NCI-H1092 (cell line): Measurements from ENCODE around the gene URM1.
"Not testable (repeated sequence)": the region's sequence is repeated elsewhere in the genome, so short reads cannot be mapped to it uniquely, and the experiment has no call there.

Experiments
- DNase-seq: peaks from one replicate; lab custom pipeline; 2025; lab: John Stamatoyannopoulos, UW

The URM1 gene

DNA sequence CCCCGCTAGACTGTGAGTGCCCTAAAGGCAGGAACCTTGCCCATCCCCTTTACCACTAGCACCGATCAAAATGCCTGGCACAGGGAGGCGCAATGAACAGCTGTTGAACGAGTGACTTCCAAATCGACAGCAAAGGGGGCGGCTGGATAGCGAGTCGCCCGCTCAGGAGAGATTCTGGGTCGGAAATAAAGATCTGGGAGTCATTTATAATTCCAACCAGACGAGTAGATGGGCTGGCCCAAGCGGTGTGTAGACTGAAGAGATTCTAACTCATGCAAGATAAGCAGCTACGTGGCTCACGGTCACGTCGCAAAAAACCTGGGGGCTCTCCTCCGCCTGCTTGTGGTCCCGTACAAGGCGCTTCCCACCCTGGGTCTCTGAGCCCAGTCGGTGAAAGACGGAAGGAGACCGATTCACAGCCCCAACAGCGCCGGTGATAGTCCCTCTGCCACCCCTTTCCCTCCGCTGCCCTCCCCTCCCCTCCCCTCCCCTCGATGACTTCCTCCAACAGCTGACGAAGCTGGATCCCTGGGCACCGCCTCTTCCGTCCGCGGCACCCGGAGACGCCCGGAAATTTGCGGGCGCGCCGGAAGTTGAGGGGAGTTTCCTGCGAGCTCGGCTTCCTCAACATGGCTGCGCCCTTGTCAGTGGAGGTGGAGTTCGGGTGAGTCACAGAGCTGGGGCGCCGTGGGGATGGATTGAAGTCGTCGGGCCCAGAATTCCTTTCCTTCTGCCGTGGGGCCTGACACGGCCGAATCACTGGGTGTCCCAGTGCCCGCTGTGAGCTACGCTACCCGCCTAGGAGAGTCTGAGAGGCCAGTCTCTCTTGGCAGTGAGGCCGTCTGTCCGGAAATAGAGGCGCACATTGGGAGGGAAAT is at the start of gene URM1:
TSS of gene URM1 (plus strand) at position 623 of the 878 bp plus-strand sequence. CDS start at position 630, 7 bp downstream.
- peak; percentile 91 for DNase-seq

DNA sequence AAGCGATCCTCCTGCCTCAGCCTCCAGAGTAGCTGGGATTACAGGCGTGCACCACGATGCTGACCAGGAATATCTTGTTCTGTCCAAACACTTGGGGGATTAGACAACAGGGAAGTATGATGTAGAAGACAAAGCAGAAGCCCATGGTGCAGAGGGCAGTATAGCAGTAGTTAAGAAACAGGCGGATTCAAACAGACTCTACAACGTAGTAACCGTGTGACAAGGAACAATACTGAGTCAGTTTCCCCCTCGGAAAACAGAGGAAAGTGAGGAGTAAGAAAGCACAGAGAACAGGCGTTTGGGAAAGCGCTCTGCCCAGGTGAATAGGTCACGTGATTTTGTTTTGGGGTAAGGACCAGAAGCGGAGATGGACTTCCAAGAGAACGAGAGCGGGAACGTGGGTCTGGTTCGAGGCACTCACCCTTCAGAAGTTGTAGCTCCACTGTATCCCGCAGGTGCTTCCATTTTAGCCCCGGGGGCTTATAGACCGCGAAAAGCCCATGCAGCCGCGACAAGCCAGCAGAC is 49.2 kb upstream of the URM1 start:
- no peak for DNase-seq

DNA sequence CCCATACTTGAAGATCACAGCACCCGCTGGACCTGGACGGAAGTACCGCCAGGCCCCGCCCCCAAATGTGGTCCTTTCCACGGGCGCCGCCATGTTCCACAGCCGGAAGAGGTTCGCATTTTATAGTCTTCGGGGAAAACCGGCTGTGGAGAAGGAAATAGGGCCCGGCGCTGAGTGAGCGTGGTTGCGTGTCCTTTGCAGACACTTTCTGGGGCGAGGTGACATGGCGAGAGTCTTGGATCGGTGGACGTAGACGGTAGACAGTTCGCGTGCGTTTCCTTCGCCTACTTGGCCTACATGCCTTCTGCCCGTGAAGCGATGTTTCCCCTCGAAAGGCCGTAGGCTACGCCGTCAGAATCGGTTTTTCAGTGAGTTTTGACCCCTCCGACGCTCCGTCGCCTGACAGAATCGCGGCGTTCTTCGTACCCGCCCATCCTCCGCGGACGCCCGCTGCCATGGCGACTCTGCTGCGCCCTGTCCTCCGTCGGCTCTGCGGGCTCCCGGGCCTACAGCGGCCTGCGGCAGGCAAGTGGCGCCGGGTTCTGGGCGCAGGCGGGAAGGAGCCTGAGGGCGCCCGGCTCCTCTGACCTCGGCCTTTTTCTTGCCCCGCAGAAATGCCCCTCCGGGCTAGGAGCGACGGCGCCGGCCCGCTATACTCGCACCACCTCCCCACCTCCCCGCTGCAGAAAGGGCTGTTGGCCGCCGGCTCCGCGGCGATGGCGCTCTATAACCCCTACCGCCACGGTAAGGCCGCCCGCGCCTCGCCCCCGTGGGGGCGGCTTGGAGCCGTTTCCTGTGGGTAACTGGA is 48.6 kb upstream of the URM1 start, which contains the start of the genes COQ4 and TRUB2:
TSS of gene COQ4 (plus strand) at position 436 of the 808 bp plus-strand sequence. CDS start at position 456, 20 bp downstream.
TSS of gene TRUB2 (minus strand) at position 44 of the 808 bp plus-strand sequence. CDS start at position 5, 39 bp downstream.
- peak; percentile 93 for DNase-seq

DNA sequence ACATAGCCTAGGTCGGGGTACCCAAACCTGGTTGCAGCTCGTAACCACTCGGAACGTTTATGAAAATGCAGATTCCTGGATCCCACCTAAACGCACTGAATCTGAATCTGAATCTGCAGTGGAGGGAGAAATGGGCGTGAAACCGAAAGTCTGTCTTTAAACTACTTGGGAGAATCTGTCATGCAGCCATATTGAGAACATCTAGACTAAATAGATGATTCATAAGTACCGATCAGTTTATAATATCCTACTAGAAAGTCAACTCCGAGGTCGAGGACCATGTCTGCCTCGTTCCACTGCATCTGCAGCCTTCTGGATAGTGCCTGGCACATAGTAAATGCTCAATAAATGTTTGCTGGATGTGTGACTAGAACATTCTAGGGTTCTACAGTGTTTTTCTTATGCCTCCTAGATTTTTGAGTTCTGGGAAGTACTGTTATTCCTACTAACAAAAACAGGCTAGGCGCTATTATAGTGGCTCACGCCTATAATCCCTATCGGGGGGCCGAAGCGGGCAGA is 47.9 kb upstream of the URM1 start:
- no peak for DNase-seq

DNA sequence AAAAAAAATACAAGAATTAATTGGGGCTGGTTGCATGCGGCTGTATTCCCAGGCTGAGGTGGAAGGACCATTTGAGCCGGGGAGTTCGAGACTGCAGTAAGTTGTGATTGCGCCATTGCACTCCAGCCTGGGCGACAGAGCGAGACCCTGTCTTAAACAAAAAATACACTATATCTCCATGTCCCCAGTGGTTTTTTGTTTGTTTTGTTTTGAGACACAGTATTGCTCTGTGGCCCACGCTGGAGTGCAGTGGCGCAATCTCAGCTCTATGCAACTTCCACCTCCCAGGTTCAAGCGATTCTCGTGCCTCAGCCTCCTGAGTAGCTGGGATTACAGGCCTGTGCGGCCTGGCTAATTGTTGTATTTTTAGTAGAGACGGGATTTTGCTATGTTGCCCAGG is 47.4 kb upstream of the URM1 start:
- no peak for DNase-seq

DNA sequence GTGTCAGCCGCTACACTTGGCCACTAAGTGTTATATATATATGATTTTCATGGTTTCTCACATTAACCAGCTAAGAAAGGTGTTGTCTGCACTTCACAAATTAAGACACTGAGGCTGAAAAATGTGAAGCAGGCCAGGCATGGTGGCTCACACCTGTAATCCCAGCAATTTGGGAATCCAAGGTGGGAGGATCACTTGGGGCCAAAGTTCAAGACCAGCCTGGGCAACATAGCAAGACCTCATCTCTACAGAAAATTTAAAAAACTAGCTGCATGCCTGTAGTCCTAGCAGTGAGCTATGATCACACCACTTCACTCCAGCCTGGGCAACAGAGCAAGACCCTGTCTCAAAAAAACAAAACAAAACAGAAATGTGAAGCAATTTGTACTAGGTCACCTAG is 46.8 kb upstream of the URM1 start:
- DNase-seq = no peak

GRCh38 chr9:128325629-128326028 is 45.5 kb upstream of the URM1 start:
- no peak for DNase-seq

DNA sequence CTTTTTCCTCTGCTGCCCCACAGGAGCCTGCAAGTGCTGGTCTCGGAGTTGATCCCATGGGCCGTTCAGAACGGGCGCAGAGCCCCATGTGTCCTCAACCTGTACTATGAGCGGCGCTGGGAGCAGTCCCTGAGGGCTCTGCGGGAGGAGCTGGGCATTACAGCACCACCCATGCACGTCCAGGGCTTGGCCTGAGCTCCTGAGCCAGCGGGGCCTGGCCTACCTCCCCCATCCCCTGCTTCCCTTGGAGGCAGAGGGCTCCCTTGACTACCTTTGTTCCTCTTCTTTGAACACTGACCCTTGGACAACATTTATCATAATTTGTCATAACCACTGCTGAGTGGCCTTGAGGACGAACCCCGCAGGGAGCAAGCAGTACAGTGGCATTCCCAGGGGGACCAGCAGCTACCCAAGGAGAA is 37.7 kb upstream of the URM1 start:
- DNase-seq = no peak

DNA sequence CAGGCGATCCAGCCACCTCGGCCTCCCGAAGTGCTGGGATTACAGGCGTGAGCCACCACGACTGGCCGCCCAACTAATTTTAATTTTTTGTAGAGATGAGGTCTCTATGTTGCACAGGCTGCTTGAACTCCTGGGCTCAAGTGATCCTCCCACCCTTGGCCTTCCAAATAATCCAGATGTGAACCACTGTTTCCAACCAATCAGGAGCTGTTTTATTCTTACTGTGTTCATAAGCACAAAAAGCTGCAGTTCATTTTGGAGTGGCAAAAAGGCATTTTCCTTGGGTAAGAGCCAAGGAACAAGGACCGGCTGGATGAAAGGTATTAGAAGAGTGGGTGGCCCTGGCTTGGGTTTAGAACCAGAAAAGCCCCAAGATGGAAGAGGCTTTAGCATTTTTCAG is 36.0 kb upstream of the URM1 start:
- no peak for DNase-seq

DNA sequence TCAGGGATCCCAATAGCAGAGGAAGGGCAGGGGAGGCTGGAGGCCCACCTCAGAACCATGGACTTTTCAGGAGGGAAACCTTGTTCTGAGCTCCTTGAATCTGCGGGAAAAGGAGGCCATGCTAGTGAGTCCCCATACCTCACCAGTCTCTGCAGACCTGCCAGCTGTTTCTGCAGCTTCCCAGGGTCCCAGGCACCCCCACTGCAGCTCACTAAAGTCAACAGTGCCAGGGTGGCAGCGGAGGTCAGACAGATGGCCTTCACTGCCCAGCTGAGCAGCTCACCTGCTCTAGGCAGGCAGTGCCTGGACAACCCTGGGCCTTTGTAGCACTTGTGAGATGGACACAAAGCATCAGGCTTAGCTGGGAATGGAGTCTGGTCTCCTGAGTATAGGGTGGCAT is 35.3 kb upstream of the URM1 start:
- no peak for DNase-seq

DNA sequence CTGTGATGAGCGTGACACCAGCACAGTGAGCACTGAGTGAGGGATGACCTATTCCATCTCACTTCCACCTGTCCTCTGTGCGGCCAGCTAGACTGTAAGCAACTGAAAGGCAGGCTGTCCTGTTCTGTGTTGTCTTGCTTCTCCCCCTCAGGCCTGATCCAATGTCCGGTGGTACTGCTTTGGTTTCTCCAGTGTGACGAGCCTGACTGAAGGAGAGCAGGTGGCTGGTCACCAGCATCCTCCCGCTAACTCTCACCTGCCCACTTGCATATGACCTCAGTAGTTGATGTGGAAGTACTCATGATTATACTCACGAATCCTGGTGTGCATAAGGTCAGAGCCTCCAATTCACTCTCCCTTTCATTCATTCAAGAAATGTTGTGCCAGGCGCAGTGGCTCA is 33.2 kb upstream of the URM1 start:
- DNase-seq = no peak

DNA sequence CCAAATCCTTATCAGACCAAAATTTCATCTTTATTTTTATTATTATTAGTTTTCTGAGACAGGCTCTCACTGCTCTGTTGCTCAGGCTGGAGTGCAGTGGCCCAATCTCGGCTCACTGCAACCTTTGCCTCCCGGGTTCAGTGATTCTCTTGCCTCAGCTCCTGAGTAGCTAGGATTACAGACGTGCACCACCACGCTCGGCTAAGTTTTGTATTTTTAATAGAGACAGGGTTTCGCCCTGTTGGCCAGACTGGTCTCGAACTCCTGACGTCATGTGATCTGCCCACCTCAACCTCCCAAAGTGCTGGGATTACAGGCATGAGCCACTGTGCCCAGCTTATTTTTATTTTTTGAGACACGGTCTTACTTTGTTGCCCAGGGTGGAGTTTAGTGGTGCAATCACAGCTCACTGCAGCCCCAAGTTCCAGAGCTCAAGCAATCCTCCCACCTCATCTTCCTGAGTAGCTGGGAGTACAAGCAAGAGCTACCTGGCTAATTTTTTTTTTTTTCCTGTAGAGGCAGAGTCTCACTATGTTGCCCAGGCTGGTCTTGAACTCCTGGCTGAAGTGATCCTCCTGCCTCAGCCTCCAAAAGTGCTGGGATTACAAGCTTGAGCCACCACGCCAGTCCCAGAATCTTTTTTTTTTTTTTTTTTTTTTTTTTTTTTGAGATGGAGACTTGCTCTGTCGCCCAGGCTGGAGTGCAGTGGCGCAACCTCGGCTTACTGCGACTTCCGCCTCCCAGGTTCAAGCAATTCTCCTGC is 32.1 kb upstream of the URM1 start:
- not testable (repeated sequence) for DNase-seq

DNA sequence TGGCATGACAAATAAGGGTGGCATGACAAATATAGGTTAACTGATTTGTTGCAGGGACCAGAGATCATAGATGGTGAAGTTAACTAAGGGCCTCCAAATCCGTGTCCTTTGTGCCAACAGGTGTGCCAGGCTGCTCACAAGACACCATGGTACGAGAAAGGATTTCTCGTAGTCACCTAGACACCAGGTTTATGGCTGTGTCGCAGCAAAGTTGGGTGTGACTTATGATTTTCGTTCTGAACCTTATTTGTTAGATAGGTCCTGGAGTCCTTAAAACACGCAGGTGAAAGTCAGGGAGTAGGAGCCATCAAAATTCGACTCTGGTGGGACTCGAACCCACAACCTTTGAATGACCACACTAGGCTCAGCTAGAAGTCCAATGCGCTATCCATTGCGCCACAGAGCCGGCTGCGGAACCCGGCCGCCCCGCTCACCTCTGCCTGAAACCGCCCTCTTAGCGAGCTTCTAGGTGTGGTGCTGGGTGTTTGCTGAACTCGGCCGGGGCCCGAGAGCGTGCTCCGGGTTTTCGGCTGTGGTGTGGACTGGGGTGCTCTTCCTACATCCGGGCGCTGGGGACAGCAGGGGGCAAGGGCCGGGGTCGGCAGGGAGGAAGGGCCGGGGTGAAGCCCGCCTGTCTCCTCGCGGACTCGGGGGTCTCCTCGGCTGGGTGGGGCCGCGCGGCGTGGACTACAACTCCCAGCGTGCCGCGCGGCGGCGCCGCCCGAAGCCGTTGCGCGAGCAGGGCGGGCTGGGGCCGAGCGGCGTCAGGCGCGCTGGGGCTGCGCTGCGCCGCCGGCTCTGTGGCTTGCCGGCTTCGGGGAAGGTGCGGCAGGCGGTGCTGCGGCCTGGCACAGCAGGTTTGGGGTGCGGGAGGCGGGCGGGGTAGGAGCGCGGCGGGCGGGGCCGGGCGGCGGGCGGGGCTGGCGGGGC is 31.1 kb upstream of the URM1 start, which contains the start of gene SLC27A4:
TSS of gene SLC27A4 (plus strand) at position 767 of the 930 bp plus-strand sequence. CDS start 2,606 bp downstream, outside the sequence.
- DNase-seq = peak; percentile 62

DNA sequence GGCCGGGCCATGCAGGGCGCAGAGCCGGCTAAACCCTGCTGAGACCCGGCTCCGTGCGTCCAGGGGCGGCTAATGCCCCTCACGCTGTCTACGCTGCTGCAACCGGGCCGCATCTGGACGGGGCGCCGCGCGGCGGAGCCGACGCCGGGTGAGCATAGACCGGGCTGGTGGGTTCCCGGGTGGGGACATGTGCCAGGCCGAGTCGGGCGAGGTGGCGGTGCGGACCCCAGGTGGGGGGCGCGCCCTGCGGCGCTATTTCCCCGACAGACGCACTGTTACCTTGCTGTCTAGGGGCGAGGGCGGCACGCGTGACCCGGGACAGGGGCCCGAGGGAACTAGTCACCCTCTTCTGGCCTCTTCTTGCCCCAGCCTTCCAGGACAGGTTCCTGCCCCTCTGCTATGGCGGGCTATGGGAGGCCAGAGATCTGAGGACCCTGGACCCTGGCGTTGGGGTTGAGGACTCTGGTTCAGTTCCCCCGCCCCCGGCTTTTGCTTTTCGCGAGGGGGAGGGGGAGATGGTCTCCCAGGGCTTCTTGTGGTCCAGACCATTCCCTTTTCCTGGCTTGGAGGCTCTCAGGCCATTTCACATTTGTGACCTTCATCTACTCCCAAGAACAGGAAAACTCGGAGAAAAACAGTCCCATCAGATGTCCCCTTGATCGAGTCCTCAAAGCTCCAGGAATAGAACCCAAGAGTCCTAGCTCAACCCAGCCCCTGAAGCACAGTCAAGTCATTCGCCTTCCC is 30.3 kb upstream of the URM1 start:
- DNase-seq = peak; percentile 16

- peak; percentile 38 for DNase-seq
These were observed 29.7 kb upstream of the URM1 start for GRCh38 chr9:128341435-128341849.

- DNase-seq = no peak
These were observed 28.0 kb upstream of the URM1 start for GRCh38 chr9:128342971-128343680.

DNA sequence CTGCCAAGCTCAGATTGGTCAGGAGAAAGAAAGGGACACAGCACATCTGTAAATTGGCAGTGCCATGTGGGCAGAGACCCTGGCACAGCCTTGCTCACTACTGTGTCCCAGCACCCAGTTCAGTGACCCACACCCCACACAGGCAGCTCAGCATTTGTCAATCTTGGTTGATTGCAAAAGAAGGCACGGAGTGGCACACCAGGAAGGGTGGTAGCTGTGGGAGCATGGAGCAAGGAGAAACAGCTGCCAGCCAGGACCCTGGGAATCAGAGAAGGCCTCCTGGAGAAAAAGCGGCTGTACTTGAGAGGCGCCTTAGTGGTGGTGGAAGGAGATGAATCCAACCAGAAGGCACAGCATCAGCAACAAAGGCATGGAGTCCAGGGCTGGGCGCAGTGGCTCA is 27.3 kb upstream of the URM1 start:
- DNase-seq = no peak

- DNase-seq = no peak
These were observed 26.1 kb upstream of the URM1 start for GRCh38 chr9:128344931-128345605.
